SK-N-SH treated with all-trans-retinoic acid at 6 μM for 48 hours (cell line): ENCODE data around the gene NR2E1.

Experiments used
- ARNTL ChIP-seq: fragments of 450-650 bp; formaldehyde crosslinking; IDR thresholded peaks from 2 replicates; pipeline ENCODE4 v1.5.0; 2020; ENCODE audit warnings: low read depth, mild to moderate bottlenecking, moderate library complexity, borderline replicate concordance
- BACH2 ChIP-seq: fragments of 250-450 bp; sonication (Bioruptor Pico); IDR thresholded peaks from 2 replicates; pipeline ENCODE4 v1.9.0; 2021; ENCODE audit warnings: mild to moderate bottlenecking, borderline replicate concordance
- RARB ChIP-seq: fragments of 250-450 bp; sonication (Bioruptor Pico); IDR thresholded peaks from 2 replicates; pipeline ENCODE4 v1.8.0; 2021; ENCODE audit warnings: mild to moderate bottlenecking, moderate library complexity
- SNAI2 ChIP-seq: fragments of 250-450 bp; sonication (Bioruptor Pico); IDR thresholded peaks from 2 replicates; pipeline ENCODE4 v1.5.0; 2020; ENCODE audit warnings: mild to moderate bottlenecking, moderate library complexity
- TSHZ2 ChIP-seq: fragments of 250-450 bp; sonication (Bioruptor Pico); IDR thresholded peaks from 2 replicates; pipeline ENCODE4 v1.5.0; 2020; ENCODE audit warnings: mild to moderate bottlenecking, moderate library complexity
- ZFP30 ChIP-seq: fragments of 450-650 bp; formaldehyde crosslinking; IDR thresholded peaks from 2 replicates; pipeline ENCODE4 v1.5.0; 2022; ENCODE audit warnings: mild to moderate bottlenecking, moderate library complexity

- TF ChIP-seq BACH2 (CRISPR knock-in tag) (no peak), ZFP30 (CRISPR knock-in tag) (no peak), SNAI2 (CRISPR knock-in tag) (no peak), ARNTL (no peak), TSHZ2 (no peak), RARB (CRISPR knock-in tag) (no peak)
These were observed 29.4 kb downstream of the NR2E1 start for GRCh38 chr6:108195209-108195608.
